Activated CD4-positive, alpha-beta memory T cell treated with anti-CD3 and anti-CD28 coated beads for 36 hours (primary cell): Measurements from ENCODE around the gene HMGXB4. TPM values are rescaled to one million over a fixed set of nuclear protein-coding genes. Genes with fewer than 3 reads are reported as not detected.
A peak's percentile ranks its signal among the peaks of the same experiment; 100 is the strongest.

Source experiments
- CTCF ChIA-PET: fragments of 350-600 bp; sonication (Branson Sonifier 250); formaldehyde crosslinking; loops from one replicate; lab custom pipeline; 2021; ENCODE audit warnings: antibody characterized with exemption, inconsistent platforms; lab: Charles Lee
- POLR2A ChIA-PET: fragments of 350-600 bp; sonication (Branson Sonifier 250); formaldehyde crosslinking; loops from one replicate; lab custom pipeline; 2021; ENCODE audit warnings: antibody characterized with exemption; lab: Charles Lee
- DNase-seq: peaks from one replicate; pipeline ENCODE4 v3.0.0-alpha.2; 2020
- H3K27ac Mint-ChIP-seq: one replicate; pipeline ENCODE4 v1.8.0; 2021; ENCODE audit warnings: mixed read lengths
- H3K27me3 Mint-ChIP-seq: one replicate; pipeline ENCODE4 v1.8.0; 2021; ENCODE audit warnings: mixed read lengths
- H3K36me3 Mint-ChIP-seq: one replicate; pipeline ENCODE4 v1.8.0; 2021; ENCODE audit warnings: mixed read lengths
- H3K4me1 Mint-ChIP-seq: one replicate; pipeline ENCODE4 v1.8.0; 2021; ENCODE audit warnings: low read depth, mixed read lengths
- H3K4me3 Mint-ChIP-seq: one replicate; pipeline ENCODE4 v1.8.0; 2021; ENCODE audit warnings: mild to moderate bottlenecking, mixed read lengths
- H3K9me3 Mint-ChIP-seq: one replicate; pipeline ENCODE4 v1.8.0; 2021; ENCODE audit warnings: mixed read lengths
- intact Hi-C: fragments of 100-400 bp; cut with micrococcal nuclease; formaldehyde crosslinking; loops from one replicate; pipeline ENCODE4 v1.15.1; 2023
- total RNA-seq, 2 experiments: library from RNA; stranded (reverse); gene quantifications; one replicate each; pipeline ENCODE4 v1.2.3, GENCODE V29; 2021

Gene HMGXB4
- total RNA-seq, 2 experiments from 2014 or later, result 33.9 to 35.7 TPM

GRCh38 chr22:35301372-35301874 is 44.1 kb downstream of the HMGXB4 start:
- Mint-ChIP-seq H3K36me3 (no peaks in the 10 kb centered on the region), H3K4me3 (peak overlapping the region; percentile 83), H3K27me3 (no peaks in the 10 kb centered on the region), H3K9me3 (no peaks in the 10 kb centered on the region), H3K4me1 (peaks cover 46% of the 10 kb centered on the region), H3K27ac (peak overlapping the region; percentile 71)
- intact Hi-C loops, result loop anchor here (2.0 to 10.0 kb wide), 3 partner anchors 29 to 103 kb away; partner anchors contain the start of genes HMGXB4 and MCM5
- ChIA-PET CTCF (interaction anchor here (0.9 kb wide), 1 partner anchor 70 kb away, joined by 3 read pairs; no protein-coding TSS in a partner anchor), POLR2A (interaction anchor here (0.7 to 1.7 kb wide), 4 partner anchors 9 to 346 kb away, joined by 3 to 5 read pairs (median 4); partner anchors contain the start of gene APOL6)
- DNase-seq, result peak; percentile 40

- ChIA-PET CTCF (interaction anchor here (1.2 kb wide), 1 partner anchor 25 kb away, joined by 3 read pairs; no protein-coding TSS in a partner anchor), POLR2A (interaction anchor here (0.6 kb wide), 1 partner anchor 8 kb away, joined by 3 read pairs; no protein-coding TSS in a partner anchor)
- DNase-seq, result no peak
- Mint-ChIP-seq H3K27me3 (no peaks in the 10 kb centered on the region), H3K9me3 (no peaks in the 10 kb centered on the region), H3K36me3 (no peaks in the 10 kb centered on the region), H3K4me1 (peaks cover 62% of the 10 kb centered on the region), H3K4me3 (no peak overlapping the region), H3K27ac (peak overlapping the region; percentile 1)
- intact Hi-C loops, result loop anchor here (10.0 kb wide), 1 partner anchor 102 kb away; the partner anchor contains the start of gene MCM5
Observed at GRCh38 chr22:35303029-35303624, 45.8 kb downstream of the HMGXB4 start.

- ChIA-PET CTCF (interaction anchor here (1.1 to 1.3 kb wide), 3 partner anchors 24 to 46 kb away, joined by 3 read pairs; no protein-coding TSS in a partner anchor), POLR2A (no interaction called here)
- no peaks in the 10 kb centered on the region for H3K36me3 Mint-ChIP-seq
- peaks cover 76% of the 10 kb centered on the region for H3K4me1 Mint-ChIP-seq
- no peak for DNase-seq
- H3K27me3 Mint-ChIP-seq, result no peaks in the 10 kb centered on the region
- no peak overlapping the region for H3K27ac Mint-ChIP-seq
- H3K4me3 Mint-ChIP-seq, result no peak overlapping the region
- H3K9me3 Mint-ChIP-seq, result no peaks in the 10 kb centered on the region
- intact Hi-C loops, result loop anchor here (10.0 kb wide), 1 partner anchor 99 kb away; the partner anchor contains the start of gene MCM5
Observed at GRCh38 chr22:35305525-35306070, 48.3 kb downstream of the HMGXB4 start.

GRCh38 chr22:35306350-35306967 is 49.2 kb downstream of the HMGXB4 start:
- no peaks in the 10 kb centered on the region for H3K36me3 Mint-ChIP-seq
- CTCF ChIA-PET, result interaction anchor here (0.6 to 1.3 kb wide), 4 partner anchors 11 to 315 kb away, joined by 3 read pairs; no protein-coding TSS in a partner anchor
- H3K9me3 Mint-ChIP-seq, result no peaks in the 10 kb centered on the region
- no peak for DNase-seq
- peaks cover 80% of the 10 kb centered on the region for H3K4me1 Mint-ChIP-seq
- H3K27ac Mint-ChIP-seq, result peak overlapping the region; percentile 42
- intact Hi-C loops, result loop anchor here (10.0 kb wide), 1 partner anchor 98 kb away; the partner anchor contains the start of gene MCM5
- POLR2A ChIA-PET, result interaction anchor here (0.8 kb wide), 1 partner anchor 48 kb away, joined by 4 read pairs; no protein-coding TSS in a partner anchor
- no peaks in the 10 kb centered on the region for H3K27me3 Mint-ChIP-seq
- no peak overlapping the region for H3K4me3 Mint-ChIP-seq

GRCh38 chr22:35307372-35307771 is 50.1 kb downstream of the HMGXB4 start:
- Mint-ChIP-seq H3K4me3 (no peak overlapping the region), H3K9me3 (no peaks in the 10 kb centered on the region)
- POLR2A ChIA-PET, result interaction anchor here (0.8 kb wide), 1 partner anchor 49 kb away, joined by 4 read pairs; no protein-coding TSS in a partner anchor

GRCh38 chr22:35307892-35308291 is 50.6 kb downstream of the HMGXB4 start:
- Mint-ChIP-seq H3K4me1 (peaks cover 83% of the 10 kb centered on the region), H3K27ac (no peak overlapping the region), H3K9me3 (no peaks in the 10 kb centered on the region), H3K36me3 (no peaks in the 10 kb centered on the region), H3K27me3 (no peaks in the 10 kb centered on the region), H3K4me3 (no peak overlapping the region)
- ChIA-PET CTCF (no interaction called here), POLR2A (no interaction called here)
- no peak for DNase-seq
- intact Hi-C loops, result loop anchor here (10.0 kb wide), 1 partner anchor 97 kb away; the partner anchor contains the start of gene MCM5

More at GRCh38 chr22:35307372-35307771, 50.1 kb downstream of the HMGXB4 start:
- CTCF ChIA-PET, result interaction anchor here (1.3 kb wide), 1 partner anchor 12 kb away, joined by 3 read pairs; no protein-coding TSS in a partner anchor
- intact Hi-C loops, result loop anchor here (10.0 kb wide), 1 partner anchor 97 kb away; the partner anchor contains the start of gene MCM5
- Mint-ChIP-seq H3K27me3 (no peaks in the 10 kb centered on the region), H3K36me3 (no peaks in the 10 kb centered on the region), H3K4me1 (peaks cover 83% of the 10 kb centered on the region), H3K27ac (no peak overlapping the region)
- DNase-seq, result no peak

GRCh38 chr22:35308480-35309021 is 51.3 kb downstream of the HMGXB4 start:
- intact Hi-C loops, result loop anchor here (1.0 to 10.0 kb wide), 2 partner anchors 8 to 96 kb away; partner anchors contain the start of gene MCM5
- ChIA-PET POLR2A (no interaction called here), CTCF (no interaction called here)
- Mint-ChIP-seq H3K27me3 (no peaks in the 10 kb centered on the region), H3K36me3 (no peaks in the 10 kb centered on the region), H3K4me1 (peaks cover 84% of the 10 kb centered on the region), H3K4me3 (no peak overlapping the region), H3K9me3 (no peaks in the 10 kb centered on the region), H3K27ac (peak overlapping the region; percentile 42)
- no peak for DNase-seq

- peak; percentile 33 for DNase-seq
- Mint-ChIP-seq H3K4me1 (peaks cover 91% of the 10 kb centered on the region), H3K27me3 (no peaks in the 10 kb centered on the region), H3K27ac (peak overlapping the region; percentile 55), H3K9me3 (no peaks in the 10 kb centered on the region), H3K36me3 (no peaks in the 10 kb centered on the region), H3K4me3 (no peak overlapping the region)
- ChIA-PET CTCF (interaction anchor here (1.1 to 1.5 kb wide), 4 partner anchors 11 to 273 kb away, joined by 3 to 5 read pairs (median 5); partner anchors contain the start of gene TOM1), POLR2A (interaction anchor here (0.6 to 1.7 kb wide), 7 partner anchors 8 to 337 kb away, joined by 3 to 6 read pairs (median 4); partner anchors contain the start of genes APOL6, HMGXB4 and TOM1)
- intact Hi-C loops, result no loop called here
Observed at GRCh38 chr22:35310556-35311550, 53.6 kb downstream of the HMGXB4 start.

GRCh38 chr22:35311551-35311999 is 54.3 kb downstream of the HMGXB4 start:
- Mint-ChIP-seq H3K36me3 (no peaks in the 10 kb centered on the region), H3K9me3 (no peaks in the 10 kb centered on the region), H3K4me1 (peaks cover 90% of the 10 kb centered on the region), H3K27ac (no peak overlapping the region), H3K4me3 (no peak overlapping the region), H3K27me3 (no peaks in the 10 kb centered on the region)
- POLR2A ChIA-PET, result interaction anchor here (0.6 to 1.7 kb wide), 2 partner anchors 8 to 10 kb away, joined by 3 to 4 read pairs; no protein-coding TSS in a partner anchor
- CTCF ChIA-PET, result interaction anchor here (1.1 kb wide), 2 partner anchors 22 to 272 kb away, joined by 3 to 5 read pairs; no protein-coding TSS in a partner anchor
- intact Hi-C loops, result no loop called here
- DNase-seq, result no peak
